Stimulated activated CD4-positive, alpha-beta T cell treated with anti-CD3 and anti-CD28 coated beads, Interleukin-15, amount 100 ng/mL, for 48 hours (primary cell): ENCODE measurements around the gene SPATS2L.

Experiments
- DNase-seq, 2 donors: peaks; one replicate each; pipeline ENCODE4 v3.0.0-alpha.2; 2020; ENCODE audit warnings: low read depth in 2 of 2

Gene SPATS2L

DNA sequence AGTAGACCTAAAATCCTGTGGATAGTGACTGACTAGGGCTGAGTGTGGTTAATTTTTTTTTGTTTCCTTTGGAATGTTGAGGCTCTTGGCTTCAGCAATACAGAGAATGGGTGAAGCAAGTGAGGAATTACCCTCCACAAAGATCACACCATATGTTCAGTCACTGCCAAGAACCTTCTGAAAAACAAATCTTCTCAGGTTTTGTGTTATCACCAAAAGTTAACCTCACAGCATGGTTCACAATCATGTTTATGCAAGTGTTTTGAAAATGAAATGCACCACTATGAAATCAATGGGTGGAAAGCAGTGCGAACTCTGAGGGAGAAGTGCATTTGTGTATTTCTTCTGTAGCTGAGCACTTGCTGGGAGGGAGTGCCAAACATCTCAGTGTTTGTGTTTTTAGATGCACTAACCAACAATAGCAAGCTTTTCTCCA is 44.4 kb downstream of the SPATS2L start:
- DNase-seq: no peak

- DNase-seq: no peak
Observed at GRCh38 chr2:200351815-200352214, 45.3 kb downstream of the SPATS2L start.

GRCh38 chr2:200352636-200353035 is 46.1 kb downstream of the SPATS2L start:
- no peak for DNase-seq

- no peak for DNase-seq
Observed at GRCh38 chr2:200353120-200353519, 46.6 kb downstream of the SPATS2L start.

DNA sequence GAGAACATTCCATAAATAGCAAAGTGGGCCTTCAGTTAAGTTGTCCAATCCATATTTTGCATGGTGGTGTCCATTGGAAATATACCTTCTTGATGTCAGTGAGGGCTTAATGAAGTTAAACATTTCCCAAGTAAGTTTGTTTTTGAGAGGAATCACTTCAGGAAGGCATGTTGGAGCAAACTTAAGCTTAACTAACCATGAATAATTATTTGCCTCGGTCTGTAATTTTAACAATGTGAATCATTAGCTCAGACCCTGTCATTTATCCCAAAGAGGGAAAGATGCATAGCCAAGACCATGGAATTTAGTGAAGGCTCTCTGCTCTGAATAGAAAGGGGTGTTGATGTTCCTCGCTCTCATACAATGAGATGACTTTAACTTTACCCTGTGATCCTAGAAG is 47.4 kb downstream of the SPATS2L start:
- DNase-seq: no peak

GRCh38 chr2:200354833-200355751 is 48.6 kb downstream of the SPATS2L start:
- no peak for DNase-seq

DNA sequence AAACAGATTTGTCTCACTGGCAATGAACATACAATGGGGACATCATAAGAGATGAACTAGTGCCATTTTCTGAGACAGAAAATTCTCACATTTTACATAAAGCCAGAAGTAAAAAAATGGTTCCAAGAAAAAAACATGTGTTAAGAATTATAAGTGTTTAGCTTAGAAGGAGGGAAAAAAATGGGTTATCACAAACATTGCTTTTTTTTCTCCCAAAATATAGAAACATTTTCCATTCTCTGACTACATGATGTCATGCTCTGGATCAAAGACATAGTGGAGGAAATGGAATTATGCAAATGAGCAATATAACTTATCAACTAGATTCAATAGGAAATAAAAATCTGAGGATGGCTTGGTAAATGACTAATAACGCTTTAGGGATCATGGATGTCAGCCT is 49.8 kb downstream of the SPATS2L start:
- DNase-seq: no peak

- DNase-seq: no peak
Observed at GRCh38 chr2:200356857-200357384, 50.4 kb downstream of the SPATS2L start.

GRCh38 chr2:200357845-200358244 is 51.4 kb downstream of the SPATS2L start:
- no peak for DNase-seq

DNA sequence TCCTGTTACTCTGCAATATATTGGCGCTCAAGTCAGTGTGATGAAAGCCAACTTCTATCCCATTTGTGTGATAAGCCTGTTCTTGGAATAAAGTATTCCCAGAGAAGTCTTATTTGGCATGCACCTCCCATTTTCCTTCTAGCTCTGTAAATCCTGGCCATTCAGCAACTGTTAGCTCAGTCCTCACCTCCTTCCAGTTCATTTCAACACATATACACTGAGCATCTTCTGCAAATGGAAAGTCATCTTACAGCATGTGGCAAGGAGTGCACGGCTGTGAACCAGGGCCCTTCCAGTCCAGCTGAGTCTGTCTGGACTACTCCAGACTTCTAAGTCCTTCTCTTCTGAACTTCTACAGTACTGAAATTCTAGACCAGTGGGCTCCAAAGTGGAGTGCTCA is 53.1 kb downstream of the SPATS2L start:
- no peak for DNase-seq

GRCh38 chr2:200360364-200360763 is 53.9 kb downstream of the SPATS2L start:
- no peak for DNase-seq

DNA sequence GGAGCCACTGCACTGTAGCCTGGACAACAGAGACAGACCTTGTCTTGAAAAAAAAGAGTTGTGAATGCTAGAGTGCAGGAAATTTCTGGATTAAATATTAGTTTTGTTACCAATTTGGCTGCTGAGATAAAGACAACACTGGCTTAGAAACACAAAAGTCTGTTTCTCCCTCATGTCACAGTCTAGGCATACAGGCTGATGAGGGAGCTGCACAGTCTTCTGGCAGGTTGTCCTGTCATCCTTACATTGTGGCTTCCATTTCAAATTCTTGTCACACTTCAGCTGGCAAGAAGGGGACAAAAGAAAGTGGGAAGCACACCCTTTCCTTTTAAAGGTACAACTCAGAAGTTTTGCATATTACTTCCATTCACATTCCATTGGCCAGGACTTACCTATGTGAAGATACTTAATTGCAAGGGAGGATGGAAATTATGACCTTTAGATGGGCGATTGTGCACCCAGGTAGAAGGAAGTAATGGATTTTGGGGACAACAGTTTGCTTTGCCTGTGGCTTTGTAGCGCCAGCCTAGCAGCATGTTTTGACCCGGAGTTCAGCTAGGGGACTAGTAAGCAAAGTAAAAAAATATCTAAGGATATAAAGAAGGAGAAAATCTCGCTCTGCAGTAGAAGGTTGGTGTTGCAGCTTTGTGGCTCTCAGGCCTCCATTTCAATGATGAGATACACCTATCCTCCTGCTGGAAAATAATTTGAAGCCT is 55.9 kb downstream of the SPATS2L start:
- DNase-seq: no peak

GRCh38 chr2:200363279-200363678 is 56.8 kb downstream of the SPATS2L start:
- DNase-seq: no peak

DNA sequence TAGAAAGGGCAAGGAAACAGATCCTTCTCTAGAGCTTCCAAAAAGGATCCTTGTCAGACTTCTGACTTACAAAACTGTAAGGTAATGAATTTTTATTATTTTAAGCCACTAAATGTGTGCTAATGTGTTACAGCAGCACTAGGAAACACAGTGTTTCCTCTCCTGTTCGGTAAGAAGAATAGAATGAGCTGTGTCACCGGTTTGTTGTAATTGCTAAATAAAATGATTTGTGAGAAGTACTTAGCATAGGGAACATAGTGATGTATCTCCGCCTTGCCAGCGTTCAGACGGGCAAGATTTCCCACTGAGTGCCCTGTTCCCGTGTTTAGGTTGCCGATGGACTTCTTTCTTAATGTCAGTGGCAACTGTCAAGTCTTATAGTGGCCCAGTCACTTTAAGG is 57.6 kb downstream of the SPATS2L start:
- DNase-seq: no peak

DNA sequence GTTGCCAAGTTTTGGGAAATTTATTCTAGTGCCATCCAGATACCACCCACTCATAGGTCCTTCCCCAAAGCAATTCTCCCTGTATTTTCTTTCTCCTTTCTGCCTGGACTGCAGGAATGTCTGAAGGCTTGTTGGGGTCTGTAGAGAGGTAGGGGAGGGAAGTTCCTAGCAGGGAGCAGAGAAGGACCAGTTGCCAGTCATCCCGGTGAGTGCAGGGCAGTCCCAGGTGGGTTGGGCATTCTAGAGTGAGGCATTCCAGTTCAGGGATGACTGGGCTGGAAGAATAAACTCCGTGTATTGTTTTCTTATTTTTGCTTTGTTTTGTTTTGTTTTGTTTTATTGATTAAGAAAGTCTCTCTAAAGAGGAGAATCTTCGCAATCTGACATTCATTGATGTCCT is 58.1 kb downstream of the SPATS2L start:
- no peak for DNase-seq

DNA sequence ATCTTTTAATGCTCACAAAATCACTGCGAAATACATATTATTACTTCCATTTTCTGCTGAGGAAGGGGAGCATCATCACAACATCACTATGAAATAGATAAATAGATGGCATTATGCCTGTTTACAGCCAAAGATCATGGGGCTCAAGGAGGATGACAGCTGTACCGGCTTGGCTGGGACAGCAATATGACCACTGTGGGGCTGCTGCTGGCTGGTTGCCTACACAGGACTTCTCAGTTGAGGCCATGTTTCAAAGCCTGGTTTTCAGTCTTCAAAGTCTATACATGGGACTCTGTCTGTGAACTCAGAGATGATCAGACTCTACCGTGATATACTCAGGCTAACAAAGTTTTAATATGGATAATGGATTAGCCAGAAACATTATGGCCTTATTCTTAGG is 58.7 kb downstream of the SPATS2L start:
- DNase-seq: no peak

DNA sequence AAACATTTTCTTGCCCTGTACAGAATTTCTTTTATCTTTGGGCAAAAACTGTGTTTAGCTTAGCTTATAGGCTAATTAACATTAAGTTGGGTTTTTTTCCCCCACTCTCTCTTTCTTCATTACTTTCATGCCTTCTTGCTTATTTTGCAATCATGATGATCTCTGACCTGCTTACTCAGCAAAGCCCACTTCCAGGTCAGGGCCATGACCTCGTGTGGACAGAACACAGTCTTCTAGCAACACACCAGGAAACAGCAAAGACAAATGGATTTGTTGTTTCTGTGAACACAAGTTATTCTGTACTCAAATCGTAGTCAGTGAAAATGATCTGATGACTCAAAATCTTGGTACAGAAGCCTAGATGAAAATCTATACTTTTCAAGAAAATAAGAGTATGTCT is 60.7 kb downstream of the SPATS2L start:
- DNase-seq: no peak

DNA sequence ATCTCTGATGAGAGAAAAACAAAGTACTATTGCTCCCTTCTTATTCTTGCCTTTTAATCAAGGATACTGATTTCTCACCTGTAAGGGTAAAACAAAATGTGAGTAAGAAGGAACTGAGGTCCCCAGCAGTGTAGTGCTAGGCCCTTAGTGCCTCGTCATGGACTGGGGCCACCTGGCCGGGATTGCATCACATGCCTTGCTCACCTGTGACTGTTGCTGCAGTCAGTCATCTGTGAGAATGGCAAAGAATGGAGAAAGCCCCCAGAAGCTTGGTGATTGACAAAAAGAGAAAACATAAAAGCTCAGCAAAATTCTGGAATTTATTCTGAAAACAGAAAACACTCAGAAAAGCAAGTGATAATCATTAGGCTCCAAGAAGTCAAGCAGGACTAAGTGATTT is 63.4 kb downstream of the SPATS2L start:
- DNase-seq: no peak

DNA sequence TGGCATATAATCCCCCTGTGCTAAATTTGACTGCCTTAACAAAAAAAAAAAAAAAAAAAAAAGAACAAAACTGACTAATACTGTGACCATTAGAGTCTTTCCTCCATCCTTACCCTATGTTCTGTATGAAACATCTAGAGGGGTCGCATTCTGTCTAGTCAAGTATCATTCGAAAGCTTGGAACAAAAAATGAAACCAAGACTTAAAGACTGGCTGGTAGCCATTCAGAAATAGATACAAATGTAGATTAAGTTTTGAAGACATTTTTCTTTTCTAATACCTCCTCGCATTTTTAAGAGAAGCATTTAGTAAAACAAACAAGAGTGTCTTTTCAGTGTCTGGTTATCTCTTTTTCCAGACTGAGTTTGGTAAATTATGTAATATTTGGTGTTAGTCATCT is 66.7 kb downstream of the SPATS2L start:
- no peak for DNase-seq

DNA sequence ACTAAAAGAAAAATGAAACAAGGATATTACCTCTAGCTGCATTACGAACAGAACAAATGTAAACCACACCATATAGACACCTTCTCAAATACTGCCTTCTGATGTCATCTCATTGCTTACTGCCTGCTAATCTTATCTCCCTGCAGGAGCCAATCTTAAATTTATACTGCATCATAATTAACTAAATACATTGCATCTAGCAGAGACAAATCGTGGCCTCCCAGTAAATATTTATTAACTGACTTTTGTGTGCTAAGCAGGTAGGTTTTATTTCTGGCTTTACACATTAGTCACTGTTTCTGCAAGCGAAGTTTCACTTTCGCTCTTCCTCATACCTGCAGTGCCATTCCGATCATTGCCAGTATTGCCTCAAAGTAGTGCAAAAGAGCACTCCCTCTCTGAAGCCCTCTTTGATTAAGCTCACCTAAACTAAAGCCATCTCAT is 67.5 kb downstream of the SPATS2L start:
- DNase-seq: peak; percentile 14 to 15

GRCh38 chr2:200376513-200377354 is 70.2 kb downstream of the SPATS2L start:
- DNase-seq: no peak
